CD14-positive monocyte (primary cell): ENCODE measurements around the gene DMXL2. TPM values are rescaled to one million over a fixed set of nuclear protein-coding genes. Genes with fewer than 3 reads are reported as not detected.

Source experiments
- DNase-seq, 3 donors: peaks; one replicate each; pipeline ENCODE4 v3.0.0-alpha.2; 2011 to 2022
- H2AFZ ChIP-seq: 2 replicates; pipeline ENCODE4 v1.6.0; 2012; ENCODE audit warnings: mild to moderate bottlenecking, low read depth, low read length, inconsistent platforms; ENCODE audit not compliant: insufficient read depth, poor library complexity, severe bottlenecking
- H3K27ac ChIP-seq, 2 donors: 1 replicate in 1 of 2; 2 replicates in 1 of 2; pipeline ENCODE4 v1.5.1; 2012 to 2013; ENCODE audit warnings: low read length in 2 of 2, control low read depth in 1 of 2, inconsistent platforms in 1 of 2, low read depth in 1 of 2, mild to moderate bottlenecking in 1 of 2
- H3K27me3 ChIP-seq, 2 donors: one replicate each; pipeline versions ENCODE4 v1.6.0 to v1.6.1; 2011 to 2013; ENCODE audit warnings: low read length in 2 of 2; ENCODE audit not compliant: control insufficient read depth in 2 of 2, insufficient read depth in 2 of 2
- H3K36me3 ChIP-seq, 2 donors: replicated peaks in 1 of 2; 1 replicate in 1 of 2; 2 replicates in 1 of 2; pipeline versions ENCODE4 v1.5.1 to v1.6.1; 2012 to 2013; ENCODE audit warnings: low read length in 2 of 2, control low read depth in 1 of 2, inconsistent platforms in 1 of 2, mild to moderate bottlenecking in 1 of 2; ENCODE audit not compliant: insufficient read depth in 2 of 2, control insufficient read depth in 1 of 2
- H3K4me1 ChIP-seq, 2 donors: 1 replicate in 1 of 2; 2 replicates in 1 of 2; pipeline versions ENCODE4 v1.5.1 to v1.6.1; 2012 to 2013; ENCODE audit warnings: low read length in 2 of 2, control low read depth in 1 of 2, inconsistent platforms in 1 of 2, mild to moderate bottlenecking in 1 of 2, moderate library complexity in 1 of 2; ENCODE audit not compliant: insufficient read depth in 2 of 2, control insufficient read depth in 1 of 2
- H3K4me2 ChIP-seq: replicated peaks from 2 replicates; pipeline ENCODE3; 2012; ENCODE audit warnings: low read length, moderate library complexity, mild to moderate bottlenecking; ENCODE audit not compliant: poor library complexity, severe bottlenecking; ENCODE audit errors: extremely low read depth
- H3K4me3 ChIP-seq, 3 experiments: fragments of 200-600 bp in 1 of 3; sonication (generic) in 1 of 3; replicated peaks in 1 of 3; 1 replicate in 2 of 3; 2 replicates in 1 of 3; pipeline ENCODE4 v1.5.1; 2011 to 2013; ENCODE audit warnings: low read length in 3 of 3, mild to moderate bottlenecking in 3 of 3, control low read depth in 2 of 3, low read depth in 2 of 3, inconsistent platforms in 1 of 3, moderate library complexity in 1 of 3
- H3K79me2 ChIP-seq: 2 replicates; pipeline ENCODE4 v1.6.0; 2012; ENCODE audit warnings: mild to moderate bottlenecking, control low read depth, inconsistent platforms, low read length, moderate library complexity; ENCODE audit not compliant: insufficient read depth
- H3K9ac ChIP-seq: 2 replicates; pipeline ENCODE4 v1.6.0; 2017; ENCODE audit warnings: low read length, mild to moderate bottlenecking; ENCODE audit not compliant: insufficient read depth, poor library complexity, severe bottlenecking
- H3K9me3 ChIP-seq, 2 donors: replicated peaks in 1 of 2; 1 replicate in 1 of 2; 2 replicates in 1 of 2; pipeline versions ENCODE4 v1.5.1 to v1.6.1; 2012 to 2013; ENCODE audit warnings: low read length in 2 of 2, control low read depth in 1 of 2; ENCODE audit not compliant: control insufficient read depth in 1 of 2, insufficient read depth in 1 of 2
- H4K20me1 ChIP-seq: 2 replicates; pipeline ENCODE4 v1.6.0; 2012; ENCODE audit warnings: mild to moderate bottlenecking, low read length, control low read depth, moderate library complexity; ENCODE audit not compliant: insufficient read depth
- H3K27ac Mint-ChIP-seq, 7 donors: one replicate each; pipeline ENCODE4 v1.8.0; 2020; ENCODE audit warnings: mild to moderate bottlenecking in 7 of 7, mixed read lengths in 7 of 7, moderate library complexity in 6 of 7, inconsistent platforms in 2 of 7
- H3K27me3 Mint-ChIP-seq, 3 donors: one replicate each; pipeline ENCODE4 v1.8.0; 2021 to 2022; ENCODE audit warnings: low read depth in 3 of 3, mild to moderate bottlenecking in 3 of 3, mixed read lengths in 3 of 3, moderate library complexity in 3 of 3, inconsistent platforms in 1 of 3
- H3K36me3 Mint-ChIP-seq, 2 donors: one replicate each; pipeline ENCODE4 v1.8.0; 2020; ENCODE audit warnings: mixed read lengths in 2 of 2, inconsistent platforms in 1 of 2, mild to moderate bottlenecking in 1 of 2
- H3K4me1 Mint-ChIP-seq: one replicate; pipeline ENCODE4 v1.8.0; 2020; ENCODE audit warnings: mild to moderate bottlenecking, mixed read lengths
- H3K4me3 Mint-ChIP-seq, 2 donors: one replicate each; pipeline ENCODE4 v1.8.0; 2020; ENCODE audit warnings: mild to moderate bottlenecking in 2 of 2, mixed read lengths in 2 of 2, moderate library complexity in 1 of 2
- H3K9me3 Mint-ChIP-seq, 7 donors: one replicate each; pipeline ENCODE4 v1.8.0; 2020 to 2022; ENCODE audit warnings: mixed read lengths in 7 of 7, mild to moderate bottlenecking in 6 of 7, moderate library complexity in 6 of 7, inconsistent platforms in 2 of 7
- CTCF ChIP-seq: fragments of 200-600 bp; IDR thresholded peaks from one replicate; pipeline ENCODE4 v1.8.0; 2022; ENCODE audit warnings: antibody characterized with exemption, mild to moderate bottlenecking
- WGBS: methylation state at CpG from one replicate; pipeline ENCODE4 v1.1.5; 2013; ENCODE audit warnings: missing lambda C conversion rate; ENCODE audit not compliant: insufficient coverage; 5-methylcytosine and 5-hydroxymethylcytosine counted together
- intact Hi-C, 2 donors: fragments of 100-400 bp; cut with micrococcal nuclease; formaldehyde crosslinking; loops; one replicate each; pipeline versions ENCODE4 v1.15.0 to v1.15.1; 2023
- polyA plus RNA-seq, 3 donors: library from polyadenylated mRNA; depleted of rRNA in 1 of 3; unstranded in 2 of 3; stranded (reverse) in 1 of 3; fragments of 300-500 nt in 2 of 3; fragments of >200 nt in 1 of 3; fragmentation: Illumina TruSeq in 2 of 3; gene quantifications; 1 replicate in 2 of 3; 2 replicates in 1 of 3; pipeline ENCODE4 v1.2.3, GENCODE V29; 2012 to 2021

DMXL2 gene
- polyA plus RNA-seq, 3 donors = 29.1 to 449 (median 45.5) TPM

- no peak overlapping the region for H3K4me3 Mint-ChIP-seq
- Histone ChIP-seq H3K27me3 (no peaks in the 10 kb centered on the region), H3K9me3 (no peaks in the 10 kb centered on the region), H2AFZ (no peak overlapping the region), H4K20me1 (peaks cover 14% of the 10 kb centered on the region), H3K9ac (no peak overlapping the region), H3K79me2 (no peaks in the 10 kb centered on the region), H3K4me1 (no peaks in the 10 kb centered on the region), H3K4me3 (no peak overlapping the region), H3K36me3 (peaks cover 33 to 41% of the 10 kb centered on the region in 2 donors), H3K4me2 (no peak overlapping the region), H3K27ac (no peak overlapping the region)
- peak in 1 of 3 donors; percentile 2 for DNase-seq
- H3K4me1 Mint-ChIP-seq = no peaks in the 10 kb centered on the region
- 100% methylated on average over 4 of the region's 4 CpGs for WGBS
- peaks cover 0 to 13% (median 5%) of the 10 kb centered on the region in 7 donors for H3K9me3 Mint-ChIP-seq
- intact Hi-C loops = no loop called here
- no peak for TF ChIP-seq CTCF
- peaks cover 0 to 4% (median 0%) of the 10 kb centered on the region in 3 donors for H3K27me3 Mint-ChIP-seq
- no peak overlapping the region for H3K27ac Mint-ChIP-seq
- peaks cover 37 to 38% of the 10 kb centered on the region in 2 donors for H3K36me3 Mint-ChIP-seq
Measured at GRCh38 chr15:51443282-51443914, 179.2 kb downstream of the DMXL2 start.

- Histone ChIP-seq H3K36me3 (no peaks in the 10 kb centered on the region), H3K27ac (no peak overlapping the region), H3K4me2 (no peak overlapping the region), H3K27me3 (no peaks in the 10 kb centered on the region), H3K4me3 (no peak overlapping the region), H3K4me1 (no peaks in the 10 kb centered on the region), H4K20me1 (peaks cover 2% of the 10 kb centered on the region), H3K9me3 (no peaks in the 10 kb centered on the region), H3K79me2 (no peaks in the 10 kb centered on the region), H3K9ac (no peak overlapping the region), H2AFZ (no peak overlapping the region)
- H3K4me3 Mint-ChIP-seq = no peak overlapping the region
- TF ChIP-seq CTCF = no peak
- H3K36me3 Mint-ChIP-seq = no peaks in the 10 kb centered on the region
- H3K27ac Mint-ChIP-seq = no peak overlapping the region
- H3K4me1 Mint-ChIP-seq = no peaks in the 10 kb centered on the region
- intact Hi-C loops = no loop called here
- no peak for DNase-seq
- no CpG with 5 or more reads among the region's 2 CpGs for WGBS
- H3K27me3 Mint-ChIP-seq = peaks cover 0 to 10% (median 5%) of the 10 kb centered on the region in 3 donors
- H3K9me3 Mint-ChIP-seq = peaks cover 0 to 24% (median 8%) of the 10 kb centered on the region in 7 donors
Measured at GRCh38 chr15:51438526-51438925, 184.0 kb downstream of the DMXL2 start.
